Prostate gland (tissue), 2 donors: Measurements from ENCODE around the gene ADPRHL1. TPM values are rescaled to one million over a fixed set of nuclear protein-coding genes. Genes with fewer than 3 reads are reported as not detected.
A peak's percentile ranks its signal among the peaks of the same experiment; 100 is the strongest.
"Not testable (repeated sequence)": the region's sequence is repeated elsewhere in the genome, so short reads cannot be mapped to it uniquely, and the experiment has no call there.

Experiments
- DNase-seq: peaks from one replicate; pipeline ENCODE4 v3.0.0-alpha.2; 2019; ENCODE audit warnings: low spot score
- H3K27ac ChIP-seq, 2 donors: fragments of 200-600 bp; sonication (generic); 2 replicates each; pipeline ENCODE4 v1.5.1; 2017 to 2019
- H3K27me3 ChIP-seq: fragments of 200-600 bp; sonication (generic); replicated peaks from 2 replicates; pipeline ENCODE4 v1.5.1; 2019; ENCODE audit not compliant: insufficient read depth
- H3K36me3 ChIP-seq, 2 donors: fragments of 200-600 bp; sonication (generic); 1 replicate in 1 of 2; 2 replicates in 1 of 2; pipeline versions ENCODE4 v1.5.1 to v1.8.1; 2017 to 2019
- H3K4me1 ChIP-seq: fragments of 200-600 bp; sonication (generic); replicated peaks from 2 replicates; pipeline ENCODE4 v1.5.1; 2019
- H3K4me3 ChIP-seq, 2 donors: fragments of 200-600 bp; sonication (generic); 2 replicates each; pipeline ENCODE4 v1.5.1; 2017 to 2019
- H3K9me3 ChIP-seq: fragments of 200-600 bp; sonication (generic); 2 replicates; pipeline ENCODE4 v1.5.1; 2017
- CTCF ChIP-seq, 4 experiments: fragments of 200-600 bp in 2 of 4; fragments of 450-650 bp in 2 of 4; sonication (generic) in 2 of 4; IDR thresholded peaks; 1 replicate in 3 of 4; 2 replicates in 1 of 4; pipeline ENCODE4 v1.5.1; 2016 to 2019; ENCODE audit warnings: antibody characterized with exemption in 4 of 4, mild to moderate bottlenecking in 2 of 4, moderate library complexity in 2 of 4
- POLR2A ChIP-seq: fragments of 450-650 bp; IDR thresholded peaks from one replicate; pipeline ENCODE4 v1.6.1; 2016; ENCODE audit warnings: antibody characterized with exemption, mild to moderate bottlenecking
- POLR2AphosphoS5 ChIP-seq: sonication (generic); formaldehyde crosslinking; IDR thresholded peaks from one replicate; pipeline ENCODE4 v1.6.1; 2017; ENCODE audit warnings: antibody characterized with exemption
- WGBS: methylation state at CpG from one replicate; pipeline ENCODE4 v1.1.5; 2018; 5-methylcytosine and 5-hydroxymethylcytosine counted together
- intact Hi-C: fragments of 100-400 bp; cut with DNase I; formaldehyde crosslinking; loops from one replicate; pipeline ENCODE4 v1.14.2; 2022
- total RNA-seq, 2 donors: library from RNA; depleted of rRNA; stranded (reverse); fragments of >200 nt; gene quantifications; one replicate each; pipeline ENCODE4 v1.1.0, GENCODE V29; 2016

ADPRHL1 gene
- total RNA-seq, 2 donors from 2014 or later: 3.7 to 3.9 TPM

GRCh38 chr13:113387396-113387795 lies 65.9 kb downstream of the ADPRHL1 start:
- H3K4me1 ChIP-seq: no peaks in the 10 kb centered on the region
- no peak overlapping the region for H3K27ac ChIP-seq
- H3K9me3 ChIP-seq: no peaks in the 10 kb centered on the region
- no peak overlapping the region for H3K4me3 ChIP-seq
- TF ChIP-seq POLR2A: no peak
- no peak for TF ChIP-seq CTCF (IDR thresholded peaks at IDR 0.05)
- TF ChIP-seq POLR2AphosphoS5: no peak
- no peaks in the 10 kb centered on the region for H3K27me3 ChIP-seq
- DNase-seq: no peak
- WGBS: 96% methylated on average over 1 of the region's 1 CpG
- no peaks in the 10 kb centered on the region for H3K36me3 ChIP-seq
- intact Hi-C loops: no loop called here

GRCh38 chr13:113383089-113383488 lies 70.2 kb downstream of the ADPRHL1 start:
- intact Hi-C loops: no loop called here
- no peak for TF ChIP-seq POLR2A
- peak; percentile 45 for TF ChIP-seq POLR2AphosphoS5
- no peak overlapping the region for H3K4me3 ChIP-seq
- H3K27ac ChIP-seq: no peak overlapping the region
- no peaks in the 10 kb centered on the region for H3K27me3 ChIP-seq
- DNase-seq: no peak
- WGBS: 68% methylated on average over 9 of the region's 9 CpGs
- no peaks in the 10 kb centered on the region for H3K36me3 ChIP-seq
- no peaks in the 10 kb centered on the region for H3K4me1 ChIP-seq
- H3K9me3 ChIP-seq: no peaks in the 10 kb centered on the region

GRCh38 chr13:113382542-113382941 lies 70.7 kb downstream of the ADPRHL1 start:
- DNase-seq, H3K4me3 ChIP-seq, H3K36me3 ChIP-seq, H3K9me3 ChIP-seq, H3K4me1 ChIP-seq, intact Hi-C loops, H3K27me3 ChIP-seq, H3K27ac ChIP-seq: not testable (repeated sequence)
- WGBS: 79% methylated on average over 2 of the region's 2 CpGs

GRCh38 chr13:113378825-113379224 lies 74.5 kb downstream of the ADPRHL1 start:
- no peak for DNase-seq
- intact Hi-C loops: no loop called here
- H3K9me3 ChIP-seq: no peaks in the 10 kb centered on the region
- H3K36me3 ChIP-seq: no peaks in the 10 kb centered on the region
- no peaks in the 10 kb centered on the region for H3K27me3 ChIP-seq
- H3K4me3 ChIP-seq: no peak overlapping the region
- 95% methylated on average over 10 of the region's 10 CpGs for WGBS
- no peaks in the 10 kb centered on the region for H3K4me1 ChIP-seq
- H3K27ac ChIP-seq: no peak overlapping the region
- TF ChIP-seq POLR2A (no peak), POLR2AphosphoS5 (no peak), CTCF (IDR thresholded peaks at IDR 0.05) (no peak)

- Histone ChIP-seq H3K4me3 (no peak overlapping the region), H3K36me3 (no peaks in the 10 kb centered on the region), H3K9me3 (no peaks in the 10 kb centered on the region), H3K4me1 (no peaks in the 10 kb centered on the region), H3K27ac (no peak overlapping the region), H3K27me3 (no peaks in the 10 kb centered on the region)
- WGBS: 81% methylated on average over 6 of the region's 8 CpGs
- no peak for DNase-seq
- intact Hi-C loops: no loop called here
- TF ChIP-seq CTCF (IDR thresholded peaks at IDR 0.05): no peak
- TF ChIP-seq POLR2AphosphoS5: no peak
- no peak for TF ChIP-seq POLR2A
Measured at GRCh38 chr13:113374511-113375175, 78.6 kb downstream of the ADPRHL1 start.

GRCh38 chr13:113373811-113374485 lies 79.3 kb downstream of the ADPRHL1 start:
- Histone ChIP-seq H3K36me3 (no peaks in the 10 kb centered on the region), H3K4me1 (no peaks in the 10 kb centered on the region), H3K4me3 (no peak overlapping the region), H3K9me3 (no peaks in the 10 kb centered on the region), H3K27ac (no peak overlapping the region), H3K27me3 (no peaks in the 10 kb centered on the region)
- DNase-seq: no peak
- intact Hi-C loops: no loop called here
- TF ChIP-seq CTCF (IDR thresholded peaks at IDR 0.05): no peak
- no peak for TF ChIP-seq POLR2A
- WGBS: 72% methylated on average over 20 of the region's 20 CpGs

GRCh38 chr13:113371701-113372100 lies 81.6 kb downstream of the ADPRHL1 start:
- WGBS: 90% methylated on average over 3 of the region's 3 CpGs
- H3K9me3 ChIP-seq, H3K4me1 ChIP-seq, H3K36me3 ChIP-seq, H3K4me3 ChIP-seq, H3K27me3 ChIP-seq, DNase-seq, H3K27ac ChIP-seq, intact Hi-C loops: not testable (repeated sequence)
